HL-60 (cell line): ENCODE results near the gene UCP2.

Experiments
- CTCF ChIP-seq: IDR thresholded peaks from one replicate; pipeline ENCODE4 v1.5.1; 2011; ENCODE audit warnings: low read length, control low read depth, inconsistent platforms; ENCODE audit not compliant: insufficient read depth
- GABPA ChIP-seq: IDR thresholded peaks from 2 replicates; pipeline ENCODE4 v1.6.1; 2012; ENCODE audit warnings: low read depth
- POLR2AphosphoS5 ChIP-seq: IDR thresholded peaks from 2 replicates; pipeline ENCODE4 v1.6.1; 2012; ENCODE audit warnings: low read depth
- REST ChIP-seq: IDR thresholded peaks from 2 replicates; pipeline ENCODE4 v1.6.1; 2012; ENCODE audit warnings: low read depth; ENCODE audit not compliant: insufficient replicate concordance
- SPI1 ChIP-seq: IDR thresholded peaks from 2 replicates; pipeline ENCODE4 v1.6.1; 2012; ENCODE audit warnings: low read depth, mild to moderate bottlenecking, borderline replicate concordance

DNA sequence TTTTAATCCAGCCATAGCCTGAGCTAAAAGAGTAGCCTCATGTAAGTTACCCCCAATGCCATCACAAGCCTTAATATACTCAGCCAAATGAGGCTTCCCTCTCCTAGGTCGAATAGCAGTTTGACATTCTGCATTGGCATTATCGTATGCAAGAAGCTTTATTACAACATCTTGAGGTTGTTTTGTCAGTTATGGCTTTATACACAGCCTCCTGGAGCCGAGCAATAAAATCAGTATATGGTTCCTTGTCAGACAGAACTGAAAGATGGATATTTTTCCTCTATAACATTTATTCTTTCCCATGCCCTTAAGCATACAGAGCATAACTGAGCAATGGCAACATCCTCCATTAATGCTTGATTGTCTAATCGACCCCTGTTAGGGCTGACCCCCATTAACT lies 37.2 kb downstream of the UCP2 start:
- TF ChIP-seq CTCF (no peak), REST (no peak), POLR2AphosphoS5 (no peak), GABPA (no peak), SPI1 (no peak)
